Liver (tissue), 3 donors: Measurements from ENCODE around the gene PCSK6.

Source experiments
- ATF3 ChIP-seq: IDR thresholded peaks from 2 replicates; pipeline ENCODE4 v1.6.1; 2016; ENCODE audit warnings: antibody characterized with exemption
- CTCF ChIP-seq: fragments of 150-350 bp; IDR thresholded peaks from 2 replicates; pipeline ENCODE4 v1.5.1; 2017; ENCODE audit warnings: improper control_type of control experiment, low read depth, low read length; ENCODE audit not compliant: missing input control
- EGR1 ChIP-seq, 2 donors: IDR thresholded peaks; 2 replicates each; pipeline ENCODE4 v1.6.1; 2016 to 2018; ENCODE audit warnings: antibody characterized with exemption in 2 of 2, low read depth in 2 of 2
- FOXA1 ChIP-seq: IDR thresholded peaks from 2 replicates; pipeline ENCODE4 v1.6.1; 2016; ENCODE audit warnings: antibody characterized with exemption
- GABPA ChIP-seq, 2 donors: IDR thresholded peaks in 1 of 2; conservative IDR thresholded peaks in 1 of 2; 2 replicates each; pipeline ENCODE4 v1.6.1; 2016; ENCODE audit warnings: antibody characterized with exemption in 2 of 2, mild to moderate bottlenecking in 1 of 2, moderate library complexity in 1 of 2
- HNF4G ChIP-seq: IDR thresholded peaks from 2 replicates; pipeline ENCODE4 v1.6.1; 2016; ENCODE audit warnings: antibody characterized with exemption
- MAX ChIP-seq: IDR thresholded peaks from 2 replicates; pipeline ENCODE4 v1.6.1; 2016; ENCODE audit warnings: antibody characterized with exemption
- RAD21 ChIP-seq, 2 donors: IDR thresholded peaks; 2 replicates each; pipeline ENCODE4 v1.6.1; 2016; ENCODE audit warnings: antibody characterized with exemption in 2 of 2, mild to moderate bottlenecking in 2 of 2
- REST ChIP-seq: IDR thresholded peaks from 2 replicates; pipeline ENCODE4 v1.6.1; 2016; ENCODE audit warnings: antibody characterized with exemption, mild to moderate bottlenecking
- RXRA ChIP-seq, 2 donors: IDR thresholded peaks; 2 replicates each; pipeline ENCODE4 v1.6.1; 2017 to 2018; ENCODE audit warnings: antibody characterized with exemption in 2 of 2, mild to moderate bottlenecking in 1 of 2
- SP1 ChIP-seq: IDR thresholded peaks from 2 replicates; pipeline ENCODE4 v1.6.1; 2018; ENCODE audit warnings: antibody characterized with exemption, mild to moderate bottlenecking
- TAF1 ChIP-seq: conservative IDR thresholded peaks from 2 replicates; pipeline ENCODE4 v1.6.1; 2016; ENCODE audit warnings: antibody characterized with exemption, mild to moderate bottlenecking
- YY1 ChIP-seq: IDR thresholded peaks from 2 replicates; pipeline ENCODE4 v1.6.1; 2016; ENCODE audit warnings: antibody characterized with exemption, mild to moderate bottlenecking
- donor health status: healthy.
- donor health status: healthy.

- TF ChIP-seq MAX (no peak), TAF1 (no peak), EGR1 (IDR thresholded peaks at IDR 0.05; ENCODE audit: low read depth in 2 of 2) (no peak), CTCF (no peak), REST (no peak), RXRA (IDR thresholded peaks at IDR 0.05) (no peak), HNF4G (no peak), YY1 (no peak), GABPA (IDR thresholded peaks at IDR 0.05 in 1 of 2, conservative IDR thresholded peaks at IDR 0.05 in 1 of 2) (no peak), SP1 (no peak), FOXA1 (no peak), ATF3 (no peak), RAD21 (IDR thresholded peaks at IDR 0.05) (no peak)
Measured at GRCh38 chr15:101466188-101466587, 23.3 kb downstream of the PCSK6 start.
